Myocyte (in vitro differentiated cells): ENCODE results near the gene FGF18. TPM values are rescaled to one million over a fixed set of nuclear protein-coding genes. Genes with fewer than 3 reads are reported as not detected.
"Not testable (repeated sequence)": the region's sequence is repeated elsewhere in the genome, so short reads cannot be mapped to it uniquely, and the experiment has no call there.

Experiments used
- DNase-seq: peaks from one replicate; pipeline ENCODE4 v3.0.0-alpha.2; 2012; ENCODE audit warnings: low read depth
- total RNA-seq: library from RNA; depleted of rRNA; stranded (reverse); fragments of >200 nt; gene quantifications from 2 replicates; pipeline ENCODE4 v1.2.3, GENCODE V29; 2014

Gene FGF18
- total RNA-seq, 1 donor from 2014 or later = 0.16 TPM

DNA sequence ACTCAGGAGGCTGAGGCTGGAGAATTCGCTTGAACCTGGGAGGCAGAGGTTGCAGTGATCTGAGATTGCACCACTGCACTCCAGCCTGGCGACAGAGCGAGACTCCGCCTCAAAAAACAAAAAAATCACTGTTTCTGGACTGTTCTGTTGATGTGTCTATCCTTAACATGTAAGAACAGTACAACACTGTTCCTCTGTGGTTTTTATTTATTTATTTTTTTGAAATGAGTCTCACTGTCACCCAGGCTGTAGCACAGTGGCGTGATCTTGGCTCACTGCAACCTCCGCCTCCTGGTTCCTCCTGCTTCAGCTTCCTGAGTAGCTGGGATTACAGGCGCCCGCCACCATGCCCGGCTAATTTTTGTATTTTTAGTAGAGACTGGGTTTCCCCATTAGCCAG is 20.8 kb upstream of the FGF18 start:
- not testable (repeated sequence) for DNase-seq

DNA sequence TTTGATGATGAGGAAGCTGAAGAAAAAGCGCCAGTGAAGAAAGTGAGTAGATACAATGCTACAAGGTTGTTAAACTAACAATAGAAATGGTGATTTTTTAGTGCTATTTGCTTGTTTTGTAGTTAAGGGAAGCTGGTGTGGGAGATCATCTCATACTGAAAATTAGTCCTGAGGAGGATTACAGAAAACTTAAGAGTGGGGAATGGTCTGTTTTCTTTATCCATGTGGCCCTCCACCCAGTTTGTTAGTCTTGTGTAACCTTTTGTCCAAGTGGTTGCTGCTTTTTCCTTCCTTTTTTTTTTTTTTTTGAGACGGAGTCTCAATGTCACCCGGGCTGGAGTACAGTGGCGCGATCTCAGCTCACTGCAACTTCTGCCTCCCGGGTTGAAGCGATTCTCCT is 19.3 kb upstream of the FGF18 start:
- DNase-seq = no peak

- no peak for DNase-seq
These were observed 18.1 kb upstream of the FGF18 start for GRCh38 chr5:171401167-171401947.

GRCh38 chr5:171402751-171403150 is 16.7 kb upstream of the FGF18 start:
- not testable (repeated sequence) for DNase-seq

DNA sequence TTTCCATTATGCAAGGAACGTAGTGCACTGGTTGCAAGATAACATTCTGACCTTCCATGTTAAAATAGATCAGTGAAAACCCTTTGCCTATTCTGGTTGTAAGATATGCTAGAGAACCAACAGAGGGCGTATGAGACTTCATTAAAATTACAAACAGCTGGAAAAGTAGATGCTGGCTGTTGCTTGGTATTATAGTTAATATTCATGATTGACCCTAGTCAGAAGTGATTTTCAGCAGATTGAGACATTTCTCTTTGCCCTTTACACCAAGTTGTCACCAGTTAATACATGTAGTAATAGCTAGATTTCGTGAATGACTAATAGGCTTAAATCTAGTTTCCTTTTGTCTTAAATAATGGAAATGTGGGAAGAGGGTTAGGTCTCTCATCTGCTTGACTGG is 13.8 kb upstream of the FGF18 start:
- DNase-seq = no peak

GRCh38 chr5:171407234-171407633 is 12.2 kb upstream of the FGF18 start:
- DNase-seq = no peak

DNA sequence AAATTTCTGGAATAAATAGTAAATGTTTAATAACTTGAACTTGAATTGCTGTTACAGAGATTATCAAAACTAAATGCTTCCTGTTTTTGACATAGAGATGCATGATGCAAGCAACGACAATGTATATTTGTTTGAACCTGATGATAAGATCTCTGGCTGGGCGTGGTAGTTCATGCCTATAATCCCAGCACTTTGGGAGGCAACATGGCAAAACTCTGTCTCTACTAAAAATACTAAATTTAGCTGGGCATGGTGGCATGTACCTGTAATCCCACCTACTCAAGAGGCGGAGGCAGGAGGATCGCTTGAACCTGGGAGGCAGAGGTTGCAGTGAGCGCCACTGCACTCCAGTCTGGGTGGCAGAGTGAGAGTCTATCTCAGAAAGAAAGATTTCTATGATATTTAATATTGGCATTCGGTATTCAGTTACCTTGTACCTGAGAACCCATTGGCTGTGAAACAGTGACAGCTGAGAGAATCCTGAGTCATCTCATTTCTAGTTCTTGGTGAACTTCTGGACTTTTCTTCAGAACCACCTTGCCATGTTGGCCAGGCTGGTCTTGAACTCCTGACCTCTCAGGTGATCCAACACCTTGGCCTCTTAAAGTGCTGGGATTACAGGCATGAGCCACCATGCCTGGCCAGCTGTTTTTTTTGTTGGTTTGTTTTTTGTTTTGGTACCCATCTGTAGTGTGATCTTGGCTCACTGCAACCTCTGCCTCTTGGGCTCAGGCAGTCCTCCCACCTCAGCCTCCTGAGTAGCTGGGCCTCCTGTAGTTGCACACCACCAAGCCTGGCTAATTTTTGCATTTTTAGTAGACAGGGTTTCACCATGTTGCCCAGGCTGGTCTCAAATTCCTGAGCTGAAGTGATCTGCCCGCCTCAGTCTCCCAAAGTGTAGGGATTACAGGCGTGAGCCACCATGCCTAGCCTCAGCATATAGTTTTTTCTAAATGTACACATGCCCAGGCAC is 10.0 kb upstream of the FGF18 start:
- DNase-seq = no peak

- DNase-seq = no peak
These were observed 9.3 kb upstream of the FGF18 start for GRCh38 chr5:171410181-171410580.

DNA sequence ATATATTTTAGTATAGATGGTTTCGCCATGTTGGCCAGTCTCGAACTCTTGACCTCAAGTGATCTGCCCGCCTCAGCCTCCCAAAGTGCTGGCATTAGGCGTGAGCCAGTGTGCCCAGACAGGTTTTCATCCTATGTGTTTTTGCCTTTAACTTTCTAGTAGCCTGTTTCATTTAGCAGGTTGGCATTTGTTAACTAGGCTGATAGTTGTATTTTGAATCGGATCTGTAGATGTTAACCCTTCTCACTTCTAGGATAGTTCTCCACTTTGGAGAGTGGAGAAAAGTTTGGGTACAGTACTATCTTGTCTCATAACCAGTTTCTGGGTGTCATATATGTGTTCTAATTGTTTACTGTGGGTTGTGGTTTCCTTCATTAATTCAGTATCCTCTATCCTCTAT is 7.3 kb upstream of the FGF18 start:
- DNase-seq = no peak

DNA sequence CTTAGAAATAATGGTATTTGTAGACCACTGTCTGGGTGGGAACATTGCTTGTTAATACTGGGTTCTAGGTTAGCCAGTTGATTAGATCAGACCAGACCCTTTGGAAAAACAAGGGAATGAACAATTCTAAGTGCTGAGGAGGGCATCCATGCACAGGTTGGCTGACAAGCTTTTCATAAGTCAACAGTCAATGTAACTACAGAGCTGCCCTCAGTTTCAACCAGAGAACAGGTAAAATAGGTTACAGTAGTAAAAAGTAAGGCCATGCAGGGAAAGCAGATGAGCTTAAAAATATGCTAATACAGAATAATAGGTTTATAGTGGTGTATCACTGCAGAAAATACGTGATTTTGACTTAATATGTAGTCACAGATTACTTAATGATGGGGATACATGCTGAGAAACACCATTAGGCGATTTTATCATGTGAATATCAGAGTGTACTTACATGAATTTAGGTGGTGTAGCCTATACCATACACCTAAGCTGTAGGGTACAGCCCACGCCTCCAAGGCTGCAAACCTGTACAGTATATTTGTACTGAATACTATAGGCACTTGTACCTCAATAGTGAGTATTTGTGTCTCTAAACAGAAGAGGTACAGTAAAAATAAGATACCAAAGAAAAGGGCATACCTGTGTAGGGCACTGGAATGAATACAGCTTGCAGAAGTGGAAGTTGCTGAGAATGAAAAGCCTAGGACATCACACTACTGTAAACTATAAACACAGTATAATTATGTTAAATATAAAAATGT is 6.1 kb upstream of the FGF18 start:
- DNase-seq = no peak

- DNase-seq = not testable (repeated sequence)
These were observed 5.5 kb upstream of the FGF18 start for GRCh38 chr5:171413993-171414392.

GRCh38 chr5:171415115-171415730 is 4.2 kb upstream of the FGF18 start:
- DNase-seq = no peak

DNA sequence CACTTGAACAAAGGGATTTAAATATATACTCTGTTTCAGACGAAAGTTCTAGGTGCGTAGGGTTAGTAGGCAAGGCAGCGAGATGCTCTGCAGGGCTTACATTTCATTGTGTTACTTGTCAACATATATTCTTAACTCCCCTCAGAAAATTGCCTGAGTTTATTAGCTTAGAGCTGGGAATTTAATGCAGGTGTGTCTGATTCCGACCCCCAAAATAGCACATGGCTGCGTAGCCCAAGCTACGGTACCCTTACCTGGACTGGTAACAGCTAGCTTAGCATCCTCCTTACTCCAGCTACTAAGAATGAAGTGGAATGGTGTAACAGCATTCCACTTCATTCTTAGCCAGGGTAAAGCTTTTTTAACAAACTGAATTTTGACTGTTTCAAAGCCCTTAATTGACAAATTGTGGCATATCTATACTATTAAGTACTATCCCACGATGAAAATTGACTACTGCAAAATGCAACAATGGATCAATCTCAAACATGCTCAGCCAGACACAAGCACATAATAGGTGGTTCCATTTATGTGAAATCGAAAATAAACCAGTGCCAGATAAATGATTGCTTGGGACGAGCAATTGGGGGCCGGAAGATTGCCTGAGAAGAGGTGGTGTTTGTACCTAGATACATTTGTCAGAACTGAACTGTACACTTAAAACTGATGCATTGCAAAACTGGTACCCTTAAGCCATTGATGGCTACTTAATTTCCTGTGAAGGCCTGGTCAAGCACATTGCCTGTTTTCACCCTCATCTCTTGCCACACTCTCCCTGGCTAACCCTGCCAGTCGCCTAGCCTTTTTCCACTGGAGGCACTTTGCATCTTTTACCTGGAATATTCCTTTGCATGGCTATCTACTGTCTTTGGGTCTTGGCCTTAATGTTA is 3.0 kb upstream of the FGF18 start:
- DNase-seq = no peak

GRCh38 chr5:171418316-171418981 is 998 bp upstream of the FGF18 start:
- DNase-seq = peak; percentile 85

DNA sequence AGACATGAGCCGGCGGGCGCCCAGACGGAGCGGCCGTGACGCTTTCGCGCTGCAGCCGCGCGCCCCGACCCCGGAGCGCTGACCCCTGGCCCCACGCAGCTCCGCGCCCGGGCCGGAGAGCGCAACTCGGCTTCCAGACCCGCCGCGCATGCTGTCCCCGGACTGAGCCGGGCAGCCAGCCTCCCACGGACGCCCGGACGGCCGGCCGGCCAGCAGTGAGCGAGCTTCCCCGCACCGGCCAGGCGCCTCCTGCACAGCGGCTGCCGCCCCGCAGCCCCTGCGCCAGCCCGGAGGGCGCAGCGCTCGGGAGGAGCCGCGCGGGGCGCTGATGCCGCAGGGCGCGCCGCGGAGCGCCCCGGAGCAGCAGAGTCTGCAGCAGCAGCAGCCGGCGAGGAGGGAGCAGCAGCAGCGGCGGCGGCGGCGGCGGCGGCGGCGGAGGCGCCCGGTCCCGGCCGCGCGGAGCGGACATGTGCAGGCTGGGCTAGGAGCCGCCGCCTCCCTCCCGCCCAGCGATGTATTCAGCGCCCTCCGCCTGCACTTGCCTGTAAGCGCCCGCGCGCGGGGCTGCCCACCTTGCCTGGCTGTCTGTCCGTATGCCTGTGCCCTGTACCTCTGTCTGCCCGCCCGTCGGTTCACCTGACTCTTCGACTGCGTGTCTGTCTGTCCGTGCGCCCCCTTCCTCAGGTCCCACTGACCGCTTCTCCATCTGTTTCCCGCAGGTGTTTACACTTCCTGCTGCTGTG is 412 bp downstream of the FGF18 start:
- DNase-seq = peak; percentile 27

DNA sequence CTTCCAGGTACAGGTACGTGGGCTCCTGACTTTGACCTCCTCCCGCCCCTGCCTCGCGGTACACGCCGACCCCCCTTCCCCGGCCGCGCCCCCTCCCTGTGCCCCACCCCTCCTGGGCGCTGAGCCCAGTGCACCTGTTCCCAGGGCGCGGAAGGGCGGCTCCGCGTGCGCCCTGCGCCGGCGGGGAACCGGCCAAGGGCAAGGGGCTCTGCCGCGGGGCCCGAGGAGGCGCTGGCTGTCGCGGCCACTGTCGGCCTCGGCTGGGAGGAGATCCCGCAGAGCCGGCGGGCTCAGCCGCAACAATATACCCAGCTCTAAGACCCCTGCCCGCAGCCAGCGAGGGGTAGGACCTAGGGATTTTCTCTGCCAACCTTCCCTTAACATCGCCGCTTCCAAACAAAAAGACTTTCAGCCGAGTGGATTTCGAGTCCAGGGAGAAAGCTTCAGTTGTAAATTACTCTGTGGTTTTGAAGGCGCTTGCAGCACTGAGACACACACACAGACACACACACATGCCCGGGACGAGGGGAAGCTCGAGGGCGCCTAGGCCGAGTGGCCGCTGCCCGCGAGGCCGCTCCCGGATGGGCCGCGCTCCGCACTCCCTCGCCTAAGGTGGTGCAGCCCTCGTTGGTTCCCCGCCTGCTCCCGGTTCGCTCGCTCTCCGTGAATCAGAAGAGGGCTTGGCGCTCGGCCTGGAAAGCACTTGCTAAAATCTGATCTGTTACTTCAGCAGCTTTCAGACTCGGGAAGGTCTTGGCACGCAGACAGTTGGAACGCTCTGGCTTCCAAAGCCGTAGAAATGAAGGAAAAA is 1.2 kb downstream of the FGF18 start:
- peak; percentile 74 for DNase-seq

GRCh38 chr5:171421331-171422262 is 2.1 kb downstream of the FGF18 start:
- DNase-seq = no peak
